Measurements from ENCODE around the gene IQGAP3. TPM values are rescaled to one million over a fixed set of nuclear protein-coding genes. Genes with fewer than 3 reads are reported as not detected.

IQGAP3 gene
- total and polyA plus RNA-seq, 2 experiments from 2014 or later: 11.9 to 31.8 TPM

GRCh38 chr1:156590326-156591180 is 18.2 kb upstream of the IQGAP3 start:
- Mint-ChIP-seq H3K9me3 (no peaks in the 10 kb centered on the region), H3K27ac (peak overlapping the region; percentile 95), H3K4me1 (peaks cover 22% of the 10 kb centered on the region), H3K27me3 (ENCODE audit: insufficient read depth, low read depth, poor library complexity) (peaks cover 4% of the 10 kb centered on the region), H3K4me3 (peak overlapping the region; percentile 82), H3K36me3 (ENCODE audit: low read depth) (peaks cover 31% of the 10 kb centered on the region)
- Histone ChIP-seq H3F3A (replicated peaks; ENCODE audit: low read depth) (peaks cover 22% of the 10 kb centered on the region), H3K79me2 (replicated peaks; ENCODE audit: insufficient read depth) (no peaks in the 10 kb centered on the region), H3K27ac (ENCODE audit: low read depth) (peak overlapping the region; percentile 80; the same call in 1 of the 2 replicates), H3K4me1 (ENCODE audit: insufficient read depth) (peaks cover 8% of the 10 kb centered on the region; the same call in 1 of the 2 replicates), H3K9me2 (ENCODE audit: insufficient read depth) (no peaks in the 10 kb centered on the region), H4K20me1 (replicated peaks; ENCODE audit: insufficient read depth) (peaks cover 10% of the 10 kb centered on the region; the same call in 1 of the 2 replicates), H3K27me3 (ENCODE audit: insufficient read depth) (no peaks in the 10 kb centered on the region), H2AFZ (peak overlapping the region; percentile 83), H3K4me3 (peak overlapping the region; percentile 95), H3K4me2 (peak overlapping the region; percentile 80), H3K36me3 (ENCODE audit: insufficient read depth) (peaks cover 4% of the 10 kb centered on the region)
- no peak for ATAC-seq
- DNase-seq (ENCODE audit: low spot score): no peak
- TF ChIP-seq STAT1 (IDR thresholded peaks at IDR 0.05; ENCODE audit: unreplicated experiment) (no peak), ZNF114 (CRISPR knock-in tag; IDR thresholded peaks at IDR 0.05) (no peak), REST (IDR thresholded peaks at IDR 0.05; ENCODE audit: unreplicated experiment) (no peak)

DNA sequence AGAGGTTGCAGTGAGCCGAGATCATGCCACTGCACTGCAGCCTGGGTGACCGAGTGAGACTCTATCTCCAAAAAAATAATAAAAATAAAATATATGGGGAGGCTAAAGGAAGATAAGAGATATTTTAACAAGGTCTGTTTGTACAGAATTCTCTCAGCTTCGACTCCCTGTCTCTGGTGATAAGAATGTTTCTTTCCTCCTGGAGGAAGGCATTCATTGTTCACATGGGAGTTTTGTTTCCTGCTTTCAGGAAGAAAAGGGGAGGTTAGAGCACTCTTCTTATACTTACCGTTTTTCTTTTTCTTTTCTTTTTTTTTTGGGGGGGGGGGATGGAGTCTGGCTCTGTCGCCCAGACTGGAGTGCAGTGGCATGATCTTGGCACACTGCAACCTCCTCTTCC is 17.2 kb upstream of the IQGAP3 start:
- Mint-ChIP-seq H3K4me3 (no peak overlapping the region), H3K4me1 (peaks cover 28% of the 10 kb centered on the region), H3K36me3 (ENCODE audit: low read depth) (peaks cover 21% of the 10 kb centered on the region), H3K9me3 (no peaks in the 10 kb centered on the region), H3K27ac (no peak overlapping the region), H3K27me3 (ENCODE audit: insufficient read depth, low read depth, poor library complexity) (peaks cover 4% of the 10 kb centered on the region)
- no peaks in the 10 kb centered on the region for H3K79me2 ChIP-seq (replicated peaks; ENCODE audit: insufficient read depth)
- no peak overlapping the region for H3K27ac ChIP-seq (ENCODE audit: low read depth)
- DNase-seq (ENCODE audit: low spot score) (no peak), ATAC-seq (no peak)
- no peaks in the 10 kb centered on the region for H3K36me3 ChIP-seq (ENCODE audit: insufficient read depth)
- H3K4me2 ChIP-seq: no peak overlapping the region
- H3F3A ChIP-seq (replicated peaks; ENCODE audit: low read depth): peaks cover 22% of the 10 kb centered on the region
- peaks cover 8% of the 10 kb centered on the region; the same call in 1 of the 2 replicates for H3K4me1 ChIP-seq (ENCODE audit: insufficient read depth)
- no peak overlapping the region for H3K4me3 ChIP-seq
- no peaks in the 10 kb centered on the region for H3K27me3 ChIP-seq (ENCODE audit: insufficient read depth)
- H3K9me2 ChIP-seq (ENCODE audit: insufficient read depth): 0 out of 2 replicates have a peak, but pooled peaks cover 3% of the 10 kb centered on the region
- H4K20me1 ChIP-seq (replicated peaks; ENCODE audit: insufficient read depth): peaks cover 10% of the 10 kb centered on the region; the same call in 1 of the 2 replicates
- no peak overlapping the region for H2AFZ ChIP-seq
- TF ChIP-seq EZH2phosphoT487 (IDR thresholded peaks at IDR 0.05; ENCODE audit: unreplicated experiment) (no peak), EZH2 (IDR thresholded peaks at IDR 0.05; ENCODE audit: low read depth, unreplicated experiment) (no peak), STAT1 (IDR thresholded peaks at IDR 0.05; ENCODE audit: unreplicated experiment) (no peak), NANOG (IDR thresholded peaks at IDR 0.05; ENCODE audit: borderline replicate concordance) (no peak), ZNF331 (CRISPR knock-in tag; IDR thresholded peaks at IDR 0.05; ENCODE audit: low read depth) (no peak), REST (IDR thresholded peaks at IDR 0.05; ENCODE audit: unreplicated experiment) (no peak), ZNF114 (CRISPR knock-in tag; IDR thresholded peaks at IDR 0.05) (no peak), CREB1 (CRISPR knock-in tag; IDR thresholded peaks at IDR 0.05; ENCODE audit: low read depth) (no peak), POLR2AphosphoS5 (IDR thresholded peaks at IDR 0.05; ENCODE audit: low read depth) (no peak), JUNB (IDR thresholded peaks at IDR 0.05; ENCODE audit: unreplicated experiment) (no peak)
- TF ChIP-seq, protein P1, sequence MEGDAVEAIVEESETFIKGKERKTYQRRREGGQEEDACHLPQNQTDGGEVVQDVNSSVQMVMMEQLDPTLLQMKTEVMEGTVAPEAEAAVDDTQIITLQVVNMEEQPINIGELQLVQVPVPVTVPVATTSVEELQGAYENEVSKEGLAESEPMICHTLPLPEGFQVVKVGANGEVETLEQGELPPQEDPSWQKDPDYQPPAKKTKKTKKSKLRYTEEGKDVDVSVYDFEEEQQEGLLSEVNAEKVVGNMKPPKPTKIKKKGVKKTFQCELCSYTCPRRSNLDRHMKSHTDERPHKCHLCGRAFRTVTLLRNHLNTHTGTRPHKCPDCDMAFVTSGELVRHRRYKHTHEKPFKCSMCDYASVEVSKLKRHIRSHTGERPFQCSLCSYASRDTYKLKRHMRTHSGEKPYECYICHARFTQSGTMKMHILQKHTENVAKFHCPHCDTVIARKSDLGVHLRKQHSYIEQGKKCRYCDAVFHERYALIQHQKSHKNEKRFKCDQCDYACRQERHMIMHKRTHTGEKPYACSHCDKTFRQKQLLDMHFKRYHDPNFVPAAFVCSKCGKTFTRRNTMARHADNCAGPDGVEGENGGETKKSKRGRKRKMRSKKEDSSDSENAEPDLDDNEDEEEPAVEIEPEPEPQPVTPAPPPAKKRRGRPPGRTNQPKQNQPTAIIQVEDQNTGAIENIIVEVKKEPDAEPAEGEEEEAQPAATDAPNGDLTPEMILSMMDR (conservative IDR thresholded peaks at IDR 0.05; ENCODE audit: low read depth in 2 of 2): no peak
- TF ChIP-seq, protein P2, sequence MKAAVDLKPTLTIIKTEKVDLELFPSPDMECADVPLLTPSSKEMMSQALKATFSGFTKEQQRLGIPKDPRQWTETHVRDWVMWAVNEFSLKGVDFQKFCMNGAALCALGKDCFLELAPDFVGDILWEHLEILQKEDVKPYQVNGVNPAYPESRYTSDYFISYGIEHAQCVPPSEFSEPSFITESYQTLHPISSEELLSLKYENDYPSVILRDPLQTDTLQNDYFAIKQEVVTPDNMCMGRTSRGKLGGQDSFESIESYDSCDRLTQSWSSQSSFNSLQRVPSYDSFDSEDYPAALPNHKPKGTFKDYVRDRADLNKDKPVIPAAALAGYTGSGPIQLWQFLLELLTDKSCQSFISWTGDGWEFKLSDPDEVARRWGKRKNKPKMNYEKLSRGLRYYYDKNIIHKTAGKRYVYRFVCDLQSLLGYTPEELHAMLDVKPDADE (IDR thresholded peaks at IDR 0.05): no peak

Data from GM23338 (cell line).